Adrenal gland (tissue), 12 donors: ENCODE data around the gene PCGF3. TPM values are rescaled to one million over a fixed set of nuclear protein-coding genes. Genes with fewer than 3 reads are reported as not detected.

Experiments used
- DNase-seq, 7 donors: peaks; one replicate each; pipeline ENCODE4 v3.0.0-alpha.2; 2019 to 2020
- H3K27ac ChIP-seq, 5 donors: fragments of 200-600 bp; sonication (generic) in 4 of 5; 1 replicate in 3 of 5; 2 replicates in 2 of 5; pipeline versions ENCODE4 v1.5.1 to v1.8.0; 2016 to 2020; ENCODE audit warnings: mild to moderate bottlenecking in 1 of 5
- H3K27me3 ChIP-seq: fragments of 200-600 bp; 2 replicates; pipeline ENCODE4 v1.8.0; 2021
- H3K36me3 ChIP-seq, 2 donors: fragments of 200-600 bp; replicated peaks in 1 of 2; 1 replicate in 1 of 2; 2 replicates in 1 of 2; pipeline versions ENCODE4 v1.5.1 to v1.8.0; 2018 to 2022
- H3K4me1 ChIP-seq, 2 donors: fragments of 200-600 bp; replicated peaks in 1 of 2; 1 replicate in 1 of 2; 2 replicates in 1 of 2; pipeline versions ENCODE4 v1.5.1 to v1.8.0; 2018 to 2021
- H3K4me3 ChIP-seq, 4 donors: fragments of 200-600 bp; sonication (generic) in 3 of 4; one replicate each; pipeline ENCODE4 v1.5.1; 2016 to 2018
- H3K9me3 ChIP-seq, 3 donors: fragments of 200-600 bp; sonication (generic) in 1 of 3; replicated peaks in 1 of 3; 1 replicate in 2 of 3; 2 replicates in 1 of 3; pipeline versions ENCODE4 v1.5.1 to v1.8.0; 2016 to 2021
- POLR2A ChIP-seq, 2 donors: fragments of 450-650 bp; IDR thresholded peaks; one replicate each; pipeline ENCODE4 v1.6.1; 2017; ENCODE audit warnings: antibody characterized with exemption in 2 of 2, mild to moderate bottlenecking in 2 of 2, moderate library complexity in 1 of 2
- WGBS, 4 donors: extraction: QIAGEN DNeasy Blood & Tissue Kit in 2 of 4; methylation state at CpG; one replicate each; pipeline versions ENCODE4 v1.1.5 to v1.1.7; 2013 to 2017; 5-methylcytosine and 5-hydroxymethylcytosine counted together
- intact Hi-C, 2 donors: fragments of 100-400 bp; cut with DNase I; formaldehyde crosslinking; loops; one replicate each; pipeline versions ENCODE4 v1.14.1 to v1.15.0; 2022 to 2023
- polyA plus RNA-seq, 3 donors: library from polyadenylated mRNA; stranded (reverse); fragments of 200-250 nt in 2 of 3; fragments of 350-450 nt in 1 of 3; fragmentation: Illumina TruSeq in 1 of 3; extraction: RNeasy Lipid Tissue Mini Kit (QIAGEN cat#74804) in 1 of 3; gene quantifications; one replicate each; pipeline ENCODE4 v1.2.3, GENCODE V29; 2013 to 2014
- total RNA-seq, 9 donors: library from RNA; depleted of rRNA in 4 of 9; stranded (reverse); fragments of >200 nt in 4 of 9; fragments of 120-200 nt in 1 of 9; fragmentation: NEBNext Ultra II Directional in 1 of 9; extraction: Animal tissue kit (Norgen Biotek cat#: 25700) in 1 of 9; gene quantifications; one replicate each; pipeline versions ENCODE4 v1.1.0 to v1.2.4, GENCODE V29; 2013 to 2023
- TF ChIP-seq, protein P1 (sequence below), 6 experiments: fragments of 450-650 bp in 4 of 6; fragments of 200-600 bp in 2 of 6; sonication (generic) in 1 of 6; IDR thresholded peaks; 1 replicate in 5 of 6; 2 replicates in 1 of 6; pipeline versions ENCODE4 v1.5.1 to v1.8.0; 2016 to 2021; ENCODE audit warnings: antibody characterized with exemption in 6 of 6, mild to moderate bottlenecking in 2 of 6, moderate library complexity in 1 of 6
- donor health status: healthy with polysubstance abuse.
- donor health status: Bipolar disorder and iron deficiency.
- donor health status: DM: yes; HTN: yes; CAD: no.
- donor health status: DM: no; HTN: no; CAD: no.
- donor health status: DM: no; HTN: no; CAD: no.
- donor health status: DM: yes; HTN: yes; CAD: no.

Gene PCGF3
- total and polyA plus RNA-seq, 12 donors: 26.4 to 178 (median 70.7) TPM

DNA sequence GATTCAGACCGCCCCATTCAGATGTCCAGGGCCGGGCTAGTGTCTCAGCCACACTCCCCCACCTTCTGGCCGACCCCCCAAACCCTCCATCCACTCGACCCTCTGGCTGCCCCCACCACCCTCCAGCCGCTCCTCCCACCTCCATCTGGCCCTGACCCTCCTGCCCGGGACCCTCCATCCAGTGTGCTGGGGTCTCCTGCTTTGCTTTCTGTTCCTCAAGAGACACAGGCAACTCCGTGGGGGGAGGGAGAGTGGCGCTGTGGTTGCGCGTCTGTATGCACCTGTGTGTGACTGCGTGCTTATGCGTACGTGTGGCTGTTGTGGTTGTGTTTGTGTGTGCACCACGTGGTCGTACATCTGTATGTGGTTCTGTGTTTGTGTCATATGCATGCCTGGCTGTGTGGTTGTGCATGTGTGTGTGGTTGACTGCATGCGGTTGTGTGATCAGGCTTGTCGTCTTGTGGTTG, 87.0 kb downstream of the PCGF3 start:
- 55 to 82% (median 59%) methylated on average over 8 to 17 of the region's 17 CpGs for WGBS, 4 donors
- Histone ChIP-seq H3K36me3 (no peaks in the 10 kb centered on the region), H3K4me3 (no peak overlapping the region), H3K27ac (no peak overlapping the region), H3K4me1 (peaks cover 0 to 10% of the 10 kb centered on the region in 2 donors), H3K9me3 (no peaks in the 10 kb centered on the region), H3K27me3 (no peaks in the 10 kb centered on the region)
- intact Hi-C loops: no loop called here
- TF ChIP-seq, protein P1, sequence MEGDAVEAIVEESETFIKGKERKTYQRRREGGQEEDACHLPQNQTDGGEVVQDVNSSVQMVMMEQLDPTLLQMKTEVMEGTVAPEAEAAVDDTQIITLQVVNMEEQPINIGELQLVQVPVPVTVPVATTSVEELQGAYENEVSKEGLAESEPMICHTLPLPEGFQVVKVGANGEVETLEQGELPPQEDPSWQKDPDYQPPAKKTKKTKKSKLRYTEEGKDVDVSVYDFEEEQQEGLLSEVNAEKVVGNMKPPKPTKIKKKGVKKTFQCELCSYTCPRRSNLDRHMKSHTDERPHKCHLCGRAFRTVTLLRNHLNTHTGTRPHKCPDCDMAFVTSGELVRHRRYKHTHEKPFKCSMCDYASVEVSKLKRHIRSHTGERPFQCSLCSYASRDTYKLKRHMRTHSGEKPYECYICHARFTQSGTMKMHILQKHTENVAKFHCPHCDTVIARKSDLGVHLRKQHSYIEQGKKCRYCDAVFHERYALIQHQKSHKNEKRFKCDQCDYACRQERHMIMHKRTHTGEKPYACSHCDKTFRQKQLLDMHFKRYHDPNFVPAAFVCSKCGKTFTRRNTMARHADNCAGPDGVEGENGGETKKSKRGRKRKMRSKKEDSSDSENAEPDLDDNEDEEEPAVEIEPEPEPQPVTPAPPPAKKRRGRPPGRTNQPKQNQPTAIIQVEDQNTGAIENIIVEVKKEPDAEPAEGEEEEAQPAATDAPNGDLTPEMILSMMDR (IDR thresholded peaks at IDR 0.05): no peak
- TF ChIP-seq POLR2A (IDR thresholded peaks at IDR 0.05): no peak
- no peak for DNase-seq

DNA sequence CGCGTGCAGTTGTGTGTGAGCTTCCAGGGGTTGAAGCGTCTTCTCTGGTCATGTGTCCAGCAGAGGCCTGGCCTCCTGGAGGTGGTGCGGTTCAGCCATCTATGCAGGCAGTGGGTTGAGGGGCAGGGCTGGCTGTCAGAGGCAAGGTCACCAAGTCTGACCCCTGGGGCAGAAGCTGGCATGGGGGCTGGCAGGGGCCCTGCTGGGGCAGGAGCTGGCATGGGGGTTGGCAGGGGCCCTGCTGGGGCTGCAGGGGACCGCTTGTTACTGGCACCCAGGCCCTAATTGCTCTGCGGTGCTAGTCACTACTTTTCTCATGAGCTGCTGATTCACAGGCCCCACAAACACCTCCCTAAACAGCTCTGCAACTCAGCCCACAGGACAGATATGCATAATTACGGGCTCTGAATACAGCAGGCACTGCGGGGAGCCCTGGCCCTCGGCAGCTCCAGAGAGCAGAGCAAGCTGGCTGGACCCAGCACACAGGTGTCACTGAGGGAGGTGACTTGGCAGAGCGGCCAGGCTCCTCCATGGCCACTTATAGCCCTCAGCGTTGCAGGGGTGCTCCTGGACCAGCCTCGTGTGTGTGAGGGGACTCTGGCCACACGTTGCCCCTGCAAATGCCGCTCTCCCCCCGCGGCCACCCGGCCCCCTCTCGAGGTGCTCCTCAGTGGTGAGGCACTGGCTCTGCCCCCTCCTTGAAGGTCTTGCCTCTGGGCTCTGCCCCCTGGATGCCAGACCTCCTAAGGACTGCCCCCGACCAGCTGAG, 87.6 kb downstream of the PCGF3 start:
- H3K9me3 ChIP-seq: no peaks in the 10 kb centered on the region
- no peak overlapping the region for H3K4me3 ChIP-seq
- no peak for DNase-seq
- no peaks in the 10 kb centered on the region for H3K27me3 ChIP-seq
- peaks cover 0 to 10% of the 10 kb centered on the region in 2 donors for H3K4me1 ChIP-seq
- intact Hi-C loops: no loop called here
- WGBS, 4 donors: 70 to 86% (median 78%) methylated on average over 8 to 19 of the region's 19 CpGs
- no peaks in the 10 kb centered on the region for H3K36me3 ChIP-seq
- TF ChIP-seq, protein P1 (IDR thresholded peaks at IDR 0.05): no peak
- TF ChIP-seq POLR2A (IDR thresholded peaks at IDR 0.05): no peak
- H3K27ac ChIP-seq: no peak overlapping the region

DNA sequence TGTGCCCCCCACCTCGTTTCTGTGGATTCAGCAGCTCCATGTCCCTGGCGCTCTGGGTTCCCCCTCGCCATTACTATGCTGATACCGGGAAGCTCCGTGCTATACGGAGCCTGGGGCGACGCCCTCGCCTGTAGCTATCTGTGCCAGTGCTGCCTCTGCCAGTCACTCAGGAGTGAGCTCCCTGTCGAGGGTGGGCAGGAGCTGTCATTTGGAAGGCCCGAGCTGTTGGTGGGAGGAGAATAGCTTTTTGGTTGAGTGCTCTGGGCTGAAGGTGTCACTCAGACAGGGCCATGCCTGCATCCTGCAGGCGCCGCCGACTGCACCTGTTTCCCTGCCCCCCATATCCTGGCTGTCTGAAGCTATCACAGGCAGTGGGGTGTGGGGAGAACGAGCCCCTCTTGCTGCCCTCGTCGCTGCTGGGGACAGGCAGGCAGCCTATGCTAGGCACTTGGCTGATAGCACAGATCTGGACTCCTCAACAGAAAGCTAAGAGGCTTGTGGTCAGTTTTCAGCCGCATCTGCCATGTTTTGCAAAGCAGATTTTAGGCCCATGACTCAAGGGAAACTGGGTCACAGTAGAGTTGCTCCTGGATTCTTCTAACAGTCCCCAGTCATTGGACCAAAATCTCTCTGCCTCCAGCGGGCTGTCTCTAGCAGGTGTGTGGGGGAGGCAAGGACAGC, 88.4 kb downstream of the PCGF3 start:
- Histone ChIP-seq H3K4me3 (no peak overlapping the region), H3K4me1 (peaks cover 0 to 3% of the 10 kb centered on the region in 2 donors), H3K27me3 (no peaks in the 10 kb centered on the region), H3K36me3 (no peaks in the 10 kb centered on the region), H3K27ac (no peak overlapping the region), H3K9me3 (no peaks in the 10 kb centered on the region)
- no peak for TF ChIP-seq POLR2A (IDR thresholded peaks at IDR 0.05)
- TF ChIP-seq, protein P1 (IDR thresholded peaks at IDR 0.05): no peak
- intact Hi-C loops: no loop called here
- DNase-seq: no peak
- 63 to 84% (median 65%) methylated on average over 5 to 19 of the region's 19 CpGs for WGBS, 4 donors

DNA sequence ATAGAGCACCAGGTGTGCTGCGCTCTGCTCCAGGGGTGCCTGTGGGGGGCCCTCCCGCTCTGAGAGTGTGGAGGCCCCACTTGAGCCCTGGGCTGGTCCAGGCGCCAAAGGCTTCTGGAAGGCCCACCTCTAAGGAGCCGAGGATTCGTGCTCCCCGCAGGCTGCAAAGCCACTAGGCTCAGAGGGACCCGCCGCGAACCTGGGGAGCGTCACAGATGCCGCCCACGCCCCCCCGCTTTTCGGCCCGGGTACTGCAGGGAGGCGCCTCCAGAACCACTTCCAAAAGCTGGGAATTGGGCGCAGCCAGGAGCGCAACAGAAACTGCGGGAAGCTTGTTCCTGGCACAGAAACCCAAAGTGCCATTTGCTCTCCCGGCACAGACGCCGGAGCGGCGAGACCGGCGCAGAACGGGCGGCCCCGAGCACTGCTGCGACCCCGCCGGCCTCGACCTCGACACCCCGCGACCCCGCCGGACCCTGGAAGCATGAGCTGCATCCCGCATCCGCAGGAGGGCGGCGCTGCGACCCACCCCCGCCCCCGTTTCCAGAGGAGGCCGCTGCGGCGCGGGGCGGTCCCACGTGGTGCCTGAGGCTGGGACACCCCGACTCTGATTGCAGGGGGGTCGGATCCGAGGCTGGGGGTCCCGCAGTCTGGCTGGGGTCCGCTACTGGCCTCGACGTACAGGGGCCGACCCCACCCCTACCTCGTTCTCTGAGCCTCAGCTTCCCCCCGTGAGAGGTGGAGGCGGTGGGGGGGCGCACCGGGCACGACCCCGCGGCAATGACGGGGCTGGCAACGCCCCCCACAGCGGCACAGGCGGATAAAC, 89.5 kb downstream of the PCGF3 start:
- no peak overlapping the region for H3K4me3 ChIP-seq
- H3K4me1 ChIP-seq: no peaks in the 10 kb centered on the region
- no peaks in the 10 kb centered on the region for H3K27me3 ChIP-seq
- no peak overlapping the region for H3K27ac ChIP-seq
- intact Hi-C loops: no loop called here
- no peak for DNase-seq
- no peaks in the 10 kb centered on the region for H3K9me3 ChIP-seq
- TF ChIP-seq, protein P1 (IDR thresholded peaks at IDR 0.05): no peak
- TF ChIP-seq POLR2A (IDR thresholded peaks at IDR 0.05): no peak
- 26 to 45% (median 32%) methylated on average over 4 to 71 of the region's 71 CpGs for WGBS, 4 donors
- no peaks in the 10 kb centered on the region for H3K36me3 ChIP-seq
